HUES64 (cell line): Measurements from ENCODE around the gene RAB10.

Experiments used
- H3K27ac ChIP-seq: 2 replicates; pipeline ENCODE4 v1.7.0; 2013; ENCODE audit warnings: low read depth, low read length, inconsistent platforms
- H3K27me3 ChIP-seq: 2 replicates; pipeline ENCODE4 v1.6.1; 2013; ENCODE audit warnings: mild to moderate bottlenecking, low read length; ENCODE audit not compliant: insufficient read depth
- H3K36me3 ChIP-seq: 2 replicates; pipeline ENCODE4 v1.6.1; 2013; ENCODE audit warnings: mild to moderate bottlenecking, low read length; ENCODE audit not compliant: insufficient read depth
- H3K4me1 ChIP-seq: 2 replicates; pipeline ENCODE4 v1.6.1; 2013; ENCODE audit warnings: mild to moderate bottlenecking, low read length, moderate library complexity; ENCODE audit not compliant: insufficient read depth
- H3K4me3 ChIP-seq: 2 replicates; pipeline ENCODE4 v1.5.1; 2013; ENCODE audit warnings: mild to moderate bottlenecking, low read length, moderate library complexity
- H3K9ac ChIP-seq: 2 replicates; pipeline ENCODE4 v1.6.1; 2013; ENCODE audit warnings: mild to moderate bottlenecking, low read depth, low read length
- H3K9me3 ChIP-seq: 2 replicates; pipeline ENCODE4 v1.6.1; 2013; ENCODE audit warnings: low read depth, low read length; ENCODE audit not compliant: insufficient read depth
- WGBS: fragments of 150-250, 120-280 bp; methylation state at CpG from one replicate; pipeline ENCODE4 v1.1.7; 2013; ENCODE audit warnings: missing lambda C conversion rate; 5-methylcytosine and 5-hydroxymethylcytosine counted together

Gene RAB10

GRCh38 chr2:26067186-26067974, 33.5 kb downstream of the RAB10 start:
- WGBS = 86% methylated on average over 1 of the region's 1 CpG

GRCh38 chr2:26067980-26068507, 34.2 kb downstream of the RAB10 start:
- Histone ChIP-seq H3K4me1 (peaks cover 35% of the 10 kb centered on the region), H3K9me3 (no peaks in the 10 kb centered on the region), H3K27me3 (no peaks in the 10 kb centered on the region), H3K9ac (peak overlapping the region; percentile 45; the same call in 1 of the 2 replicates), H3K27ac (peak overlapping the region; percentile 76), H3K4me3 (no peak overlapping the region), H3K36me3 (peaks cover 6% of the 10 kb centered on the region; the same call in 1 of the 2 replicates)
- 59% methylated on average over 3 of the region's 3 CpGs for WGBS

More at GRCh38 chr2:26067186-26067974, 33.5 kb downstream of the RAB10 start:
- H3K27me3 ChIP-seq = no peaks in the 10 kb centered on the region
- H3K36me3 ChIP-seq = peaks cover 6% of the 10 kb centered on the region; the same call in 1 of the 2 replicates
- H3K4me1 ChIP-seq = peaks cover 28% of the 10 kb centered on the region
- no peak overlapping the region for H3K4me3 ChIP-seq
- H3K9me3 ChIP-seq = no peaks in the 10 kb centered on the region
- peak overlapping the region; percentile 76; the same call in 1 of the 2 replicates for H3K27ac ChIP-seq
- no peak overlapping the region for H3K9ac ChIP-seq

- peaks cover 6% of the 10 kb centered on the region; the same call in 1 of the 2 replicates for H3K36me3 ChIP-seq
- peaks cover 37% of the 10 kb centered on the region for H3K4me1 ChIP-seq
- H3K9me3 ChIP-seq = no peaks in the 10 kb centered on the region
- WGBS = 14% methylated on average over 4 of the region's 4 CpGs
- H3K27me3 ChIP-seq = no peaks in the 10 kb centered on the region
- H3K27ac ChIP-seq = peak overlapping the region; percentile 76
- H3K4me3 ChIP-seq = no peak overlapping the region
- H3K9ac ChIP-seq = peak overlapping the region; percentile 45; the same call in 1 of the 2 replicates
Observed at GRCh38 chr2:26068602-26069298, 34.9 kb downstream of the RAB10 start.

- Histone ChIP-seq H3K4me3 (no peak overlapping the region), H3K9ac (no peak overlapping the region), H3K9me3 (no peaks in the 10 kb centered on the region), H3K4me1 (peaks cover 50% of the 10 kb centered on the region), H3K27ac (no peak overlapping the region), H3K36me3 (peaks cover 4% of the 10 kb centered on the region; the same call in 1 of the 2 replicates), H3K27me3 (no peaks in the 10 kb centered on the region)
Observed at GRCh38 chr2:26070730-26071129, 36.8 kb downstream of the RAB10 start.

- no peaks in the 10 kb centered on the region for H3K36me3 ChIP-seq
- WGBS = 61% methylated on average over 1 of the region's 1 CpG
- H3K27me3 ChIP-seq = no peaks in the 10 kb centered on the region
- H3K4me3 ChIP-seq = no peak overlapping the region
- no peaks in the 10 kb centered on the region for H3K9me3 ChIP-seq
- H3K9ac ChIP-seq = no peak overlapping the region
- peaks cover 44% of the 10 kb centered on the region for H3K4me1 ChIP-seq
- no peak overlapping the region for H3K27ac ChIP-seq
Observed at GRCh38 chr2:26072925-26073768, 39.3 kb downstream of the RAB10 start.

GRCh38 chr2:26073830-26074229, 39.9 kb downstream of the RAB10 start:
- no peak overlapping the region for H3K9ac ChIP-seq
- no peak overlapping the region for H3K4me3 ChIP-seq
- 90% methylated on average over 3 of the region's 3 CpGs for WGBS
- H3K27me3 ChIP-seq = no peaks in the 10 kb centered on the region
- H3K27ac ChIP-seq = no peak overlapping the region
- H3K9me3 ChIP-seq = no peaks in the 10 kb centered on the region
- no peaks in the 10 kb centered on the region for H3K36me3 ChIP-seq
- H3K4me1 ChIP-seq = peaks cover 37% of the 10 kb centered on the region

- H3K9ac ChIP-seq = no peak overlapping the region
- H3K27ac ChIP-seq = no peak overlapping the region
- H3K9me3 ChIP-seq = no peaks in the 10 kb centered on the region
- peaks cover 34% of the 10 kb centered on the region for H3K4me1 ChIP-seq
- WGBS = 88% methylated on average over 5 of the region's 8 CpGs
- no peak overlapping the region for H3K4me3 ChIP-seq
- H3K36me3 ChIP-seq = no peaks in the 10 kb centered on the region
- H3K27me3 ChIP-seq = no peaks in the 10 kb centered on the region
Observed at GRCh38 chr2:26074676-26075075, 40.8 kb downstream of the RAB10 start.

- Histone ChIP-seq H3K27ac (no peak overlapping the region), H3K4me1 (peaks cover 34% of the 10 kb centered on the region), H3K36me3 (peaks cover 4% of the 10 kb centered on the region; the same call in 1 of the 2 replicates), H3K4me3 (no peak overlapping the region), H3K9me3 (peaks cover 3% of the 10 kb centered on the region; the same call in 1 of the 2 replicates), H3K27me3 (no peaks in the 10 kb centered on the region), H3K9ac (no peak overlapping the region)
- 50% methylated on average over 1 of the region's 1 CpG for WGBS
Observed at GRCh38 chr2:26075173-26075572, 41.3 kb downstream of the RAB10 start.

GRCh38 chr2:26076001-26076587, 42.2 kb downstream of the RAB10 start:
- Histone ChIP-seq H3K27ac (no peak overlapping the region), H3K4me1 (peaks cover 28% of the 10 kb centered on the region), H3K4me3 (no peak overlapping the region), H3K9me3 (peaks cover 10% of the 10 kb centered on the region), H3K27me3 (no peaks in the 10 kb centered on the region), H3K9ac (no peak overlapping the region), H3K36me3 (peaks cover 8% of the 10 kb centered on the region)
- 100% methylated on average over 1 of the region's 1 CpG for whole genome bisulfite sequencing

- Histone ChIP-seq H3K36me3 (peaks cover 8% of the 10 kb centered on the region), H3K4me3 (no peak overlapping the region), H3K9me3 (peaks cover 13% of the 10 kb centered on the region), H3K27ac (no peak overlapping the region), H3K4me1 (peaks cover 31% of the 10 kb centered on the region), H3K9ac (no peak overlapping the region), H3K27me3 (no peaks in the 10 kb centered on the region)
- 95% methylated on average over 2 of the region's 2 CpGs for WGBS
Observed at GRCh38 chr2:26077291-26077690, 43.4 kb downstream of the RAB10 start.
